ENCODE data around the gene MMP28. TPM values are rescaled to one million over a fixed set of nuclear protein-coding genes. Genes with fewer than 3 reads are reported as not detected.

The MMP28 gene
- total RNA-seq, 1 donor from 2014 or later: 4.2 TPM

GRCh38 chr17:35816723-35817122, 21.3 kb upstream of the MMP28 start:
- no peaks in the 10 kb centered on the region for H3K27me3 ChIP-seq (ENCODE audit: control insufficient read depth in 3 of 3, insufficient read depth in 3 of 3, low read length in 3 of 3)
- no peak overlapping the region for H3K27ac ChIP-seq (ENCODE audit: low read depth, low read length)
- H3K36me3 ChIP-seq (ENCODE audit: control insufficient read depth in 3 of 3, insufficient read depth in 3 of 3, low read length in 3 of 3): peaks cover 9 to 21% (median 15%) of the 10 kb centered on the region in 3 donors
- no peaks in the 10 kb centered on the region for H3K9me3 ChIP-seq (ENCODE audit: control insufficient read depth in 3 of 3, low read length in 3 of 3)
- H3K4me3 ChIP-seq (ENCODE audit: low read length in 3 of 3): no peak overlapping the region
- no peak overlapping the region for H3K9ac ChIP-seq (ENCODE audit: low read depth in 1 of 3, low read length in 3 of 3)
- H3K4me1 ChIP-seq (ENCODE audit: control insufficient read depth in 3 of 3, insufficient read depth in 3 of 3, low read length in 3 of 3): peaks cover 0 to 8% (median 2%) of the 10 kb centered on the region in 3 donors

GRCh38 chr17:35812456-35812855, 17.0 kb upstream of the MMP28 start:
- peaks cover 13 to 25% (median 23%) of the 10 kb centered on the region in 3 donors for H3K4me1 ChIP-seq (ENCODE audit: control insufficient read depth in 3 of 3, insufficient read depth in 3 of 3, low read length in 3 of 3)

GRCh38 chr17:35811759-35812158, 16.3 kb upstream of the MMP28 start:
- Histone ChIP-seq H3K4me3 (ENCODE audit: low read length in 3 of 3) (no peak overlapping the region), H3K27me3 (ENCODE audit: control insufficient read depth in 3 of 3, insufficient read depth in 3 of 3, low read length in 3 of 3) (no peaks in the 10 kb centered on the region), H3K36me3 (ENCODE audit: control insufficient read depth in 3 of 3, insufficient read depth in 3 of 3, low read length in 3 of 3) (peaks cover 0 to 4% (median 0%) of the 10 kb centered on the region in 3 donors), H3K9me3 (ENCODE audit: control insufficient read depth in 3 of 3, low read length in 3 of 3) (no peaks in the 10 kb centered on the region), H3K27ac (ENCODE audit: low read depth, low read length) (no peak overlapping the region), H3K4me1 (ENCODE audit: control insufficient read depth in 3 of 3, insufficient read depth in 3 of 3, low read length in 3 of 3) (peaks cover 13 to 25% (median 23%) of the 10 kb centered on the region in 3 donors), H3K9ac (ENCODE audit: low read depth in 1 of 3, low read length in 3 of 3) (no peak overlapping the region)

More at GRCh38 chr17:35812456-35812855, 17.0 kb upstream of the MMP28 start:
- Histone ChIP-seq H3K4me3 (ENCODE audit: low read length in 3 of 3) (no peak overlapping the region), H3K36me3 (ENCODE audit: control insufficient read depth in 3 of 3, insufficient read depth in 3 of 3, low read length in 3 of 3) (peaks cover 0 to 4% (median under 1%) of the 10 kb centered on the region in 3 donors), H3K27ac (ENCODE audit: low read depth, low read length) (no peak overlapping the region), H3K9me3 (ENCODE audit: control insufficient read depth in 3 of 3, low read length in 3 of 3) (no peaks in the 10 kb centered on the region), H3K9ac (ENCODE audit: low read depth in 1 of 3, low read length in 3 of 3) (no peak overlapping the region), H3K27me3 (ENCODE audit: control insufficient read depth in 3 of 3, insufficient read depth in 3 of 3, low read length in 3 of 3) (no peaks in the 10 kb centered on the region)

GRCh38 chr17:35809855-35810461, 14.5 kb upstream of the MMP28 start:
- no peaks in the 10 kb centered on the region for H3K27me3 ChIP-seq (ENCODE audit: control insufficient read depth in 3 of 3, insufficient read depth in 3 of 3, low read length in 3 of 3)
- H3K4me1 ChIP-seq (ENCODE audit: control insufficient read depth in 3 of 3, insufficient read depth in 3 of 3, low read length in 3 of 3): peaks cover 13 to 23% (median 21%) of the 10 kb centered on the region in 3 donors
- peak overlapping the region; percentile 99 for H3K4me3 ChIP-seq (ENCODE audit: low read length in 3 of 3)
- H3K27ac ChIP-seq (ENCODE audit: low read depth, low read length): peak overlapping the region; percentile 91
- no peaks in the 10 kb centered on the region for H3K36me3 ChIP-seq (ENCODE audit: control insufficient read depth in 3 of 3, insufficient read depth in 3 of 3, low read length in 3 of 3)
- no peaks in the 10 kb centered on the region for H3K9me3 ChIP-seq (ENCODE audit: control insufficient read depth in 3 of 3, low read length in 3 of 3)
- peak overlapping the region; percentile 95 to 98 (median 96) for H3K9ac ChIP-seq (ENCODE audit: low read depth in 1 of 3, low read length in 3 of 3)

- H3K4me3 ChIP-seq (ENCODE audit: low read length in 3 of 3): peak within 1 kb of the TSS; percentile 99
- H3K36me3 ChIP-seq (ENCODE audit: control insufficient read depth in 3 of 3, insufficient read depth in 3 of 3, low read length in 3 of 3): no peaks in the 10 kb centered on the region
- peak within 1 kb of the TSS; percentile 95 to 98 (median 96) for H3K9ac ChIP-seq (ENCODE audit: low read depth in 1 of 3, low read length in 3 of 3)
- no peaks in the 10 kb centered on the region for H3K27me3 ChIP-seq (ENCODE audit: control insufficient read depth in 3 of 3, insufficient read depth in 3 of 3, low read length in 3 of 3)
- H3K4me1 ChIP-seq (ENCODE audit: control insufficient read depth in 3 of 3, insufficient read depth in 3 of 3, low read length in 3 of 3): peaks cover 13 to 23% (median 21%) of the 10 kb centered on the region in 3 donors
- peak within 1 kb of the TSS; percentile 91 for H3K27ac ChIP-seq (ENCODE audit: low read depth, low read length)
- H3K9me3 ChIP-seq (ENCODE audit: control insufficient read depth in 3 of 3, low read length in 3 of 3): no peaks in the 10 kb centered on the region
These were observed 13.8 kb upstream of the MMP28 start, which contains the start of gene TAF15 for GRCh38 chr17:35808962-35809854. Gene TAF15 (plus strand): TSS chr17:35809484. CDS start chr17:35809570, 86 bp downstream.

- Histone ChIP-seq H3K9me3 (ENCODE audit: control insufficient read depth in 3 of 3, low read length in 3 of 3) (no peaks in the 10 kb centered on the region), H3K36me3 (ENCODE audit: control insufficient read depth in 3 of 3, insufficient read depth in 3 of 3, low read length in 3 of 3) (no peaks in the 10 kb centered on the region), H3K9ac (ENCODE audit: low read depth in 1 of 3, low read length in 3 of 3) (peak overlapping the region; percentile 95 to 98 (median 96)), H3K4me1 (ENCODE audit: control insufficient read depth in 3 of 3, insufficient read depth in 3 of 3, low read length in 3 of 3) (peaks cover 13 to 23% (median 21%) of the 10 kb centered on the region in 3 donors), H3K27ac (ENCODE audit: low read depth, low read length) (peak overlapping the region; percentile 91), H3K27me3 (ENCODE audit: control insufficient read depth in 3 of 3, insufficient read depth in 3 of 3, low read length in 3 of 3) (no peaks in the 10 kb centered on the region), H3K4me3 (ENCODE audit: low read length in 3 of 3) (peak overlapping the region; percentile 92 to 99 (median 99))
These were observed 13.0 kb upstream of the MMP28 start for GRCh38 chr17:35808240-35808961.

- Histone ChIP-seq H3K27ac (ENCODE audit: low read depth, low read length) (no peak overlapping the region), H3K27me3 (ENCODE audit: control insufficient read depth in 3 of 3, insufficient read depth in 3 of 3, low read length in 3 of 3) (no peaks in the 10 kb centered on the region), H3K36me3 (ENCODE audit: control insufficient read depth in 3 of 3, insufficient read depth in 3 of 3, low read length in 3 of 3) (no peaks in the 10 kb centered on the region), H3K4me1 (ENCODE audit: control insufficient read depth in 3 of 3, insufficient read depth in 3 of 3, low read length in 3 of 3) (peaks cover 13 to 23% (median 21%) of the 10 kb centered on the region in 3 donors), H3K9me3 (ENCODE audit: control insufficient read depth in 3 of 3, low read length in 3 of 3) (no peaks in the 10 kb centered on the region), H3K9ac (ENCODE audit: low read depth in 1 of 3, low read length in 3 of 3) (no peak overlapping the region), H3K4me3 (ENCODE audit: low read length in 3 of 3) (no peak overlapping the region)
These were observed 12.1 kb upstream of the MMP28 start for GRCh38 chr17:35807371-35808144.

GRCh38 chr17:35804658-35805192, 9.3 kb upstream of the MMP28 start:
- Histone ChIP-seq H3K27ac (ENCODE audit: low read depth, low read length) (no peak overlapping the region), H3K36me3 (ENCODE audit: control insufficient read depth in 3 of 3, insufficient read depth in 3 of 3, low read length in 3 of 3) (no peaks in the 10 kb centered on the region), H3K4me1 (ENCODE audit: control insufficient read depth in 3 of 3, insufficient read depth in 3 of 3, low read length in 3 of 3) (peaks cover 4 to 19% (median 12%) of the 10 kb centered on the region in 3 donors), H3K9ac (ENCODE audit: low read depth in 1 of 3, low read length in 3 of 3) (no peak overlapping the region), H3K4me3 (ENCODE audit: low read length in 3 of 3) (no peak overlapping the region), H3K9me3 (ENCODE audit: control insufficient read depth in 3 of 3, low read length in 3 of 3) (no peaks in the 10 kb centered on the region), H3K27me3 (ENCODE audit: control insufficient read depth in 3 of 3, insufficient read depth in 3 of 3, low read length in 3 of 3) (peaks cover 0 to 6% (median 0%) of the 10 kb centered on the region in 3 donors)
